ENCODE measurements around the gene MYH7. TPM values are rescaled to one million over a fixed set of nuclear protein-coding genes. Genes with fewer than 3 reads are reported as not detected.

Gene MYH7
- total RNA-seq, 6 donors from 2014 or later = not detected

- Histone ChIP-seq H3K27ac (peak within 1 kb of the TSS; percentile 83 to 92 (median 87)), H3K4me1 (peaks cover 2 to 22% (median 11%) of the 10 kb centered on the region in 4 donors), H3K9me3 (no peaks in the 10 kb centered on the region), H3K36me3 (no peaks in the 10 kb centered on the region), H3K4me3 (peak within 1 kb of the TSS; percentile 35 to 59 (median 53)), H3K27me3 (peaks cover 0 to 13% (median 6%) of the 10 kb centered on the region in 4 donors)
- 0 to 1% methylated on average over 14 to 34 of the region's 74 CpGs for WGBS, 2 donors
- TF ChIP-seq EP300 (IDR thresholded peaks at IDR 0.05) (no peak), POLR2A (IDR thresholded peaks at IDR 0.05) (peak in 1 of 4 donors; percentile 41), CTCF (IDR thresholded peaks at IDR 0.05) (no peak), POLR2AphosphoS5 (IDR thresholded peaks at IDR 0.05) (no peak)
- DNase-seq (peak in 1 of 2 donors; percentile 90), ATAC-seq (ENCODE audit: low FRiP score in 2 of 2) (peak in 1 of 2 donors; percentile 78)
Observed at GRCh38 chr14:23365036-23365731, 70.3 kb downstream of the MYH7 start, which contains the start of gene EFS. Gene EFS (minus strand): TSS chr14:23365172. CDS start chr14:23365025, 147 bp downstream.

- ATAC-seq (ENCODE audit: low FRiP score in 2 of 2) (peak in 1 of 2 donors; percentile 41), DNase-seq (no peak)
- WGBS, 2 donors = 18 to 23% methylated on average over 21 of the region's 21 CpGs
- peak overlapping the region; percentile 83 to 92 (median 87) for H3K27ac ChIP-seq
- no peaks in the 10 kb centered on the region for H3K36me3 ChIP-seq
- peaks cover 2 to 22% (median 11%) of the 10 kb centered on the region in 4 donors for H3K4me1 ChIP-seq
- TF ChIP-seq EP300 (IDR thresholded peaks at IDR 0.05) (no peak), POLR2AphosphoS5 (IDR thresholded peaks at IDR 0.05) (no peak), CTCF (IDR thresholded peaks at IDR 0.05) (no peak), POLR2A (IDR thresholded peaks at IDR 0.05) (no peak)
- peak overlapping the region in 3 of 4 donors; percentile 50 to 59 (median 56) for H3K4me3 ChIP-seq
- peaks cover 0 to 13% (median 6%) of the 10 kb centered on the region in 4 donors for H3K27me3 ChIP-seq
- no peaks in the 10 kb centered on the region for H3K9me3 ChIP-seq
Observed at GRCh38 chr14:23364164-23365035, 71.1 kb downstream of the MYH7 start.

Small RNA genes within 50 kb of the gene (small RNA-seq; reads per million reads assigned to genes)
- 0 reads per million in 4 donors for gene MIR208A
- gene MIR208B = 0 reads per million in 4 donors

Other genes with a start within 250 kb of the MYH7 start
- not detected for gene RNF212B, start 197.7 kb downstream of the MYH7 start, total RNA-seq
- 10 to 100 TPM in 4 of 6 donors, 1 to 10 TPM in 2; 3.9 to 13.7 (median 11.2) TPM for gene HOMEZ, start 149.5 kb downstream of the MYH7 start, total RNA-seq
- gene PPP1R3E, start 132.8 kb downstream of the MYH7 start, total RNA-seq = 10 to 100 TPM in 4 of 6 donors, 1 to 10 TPM in 2; 6.7 to 95.3 (median 12.8) TPM
- gene BCL2L2, start 128.8 kb downstream of the MYH7 start, total RNA-seq = 10 to 100 TPM; 38.8 to 53.8 (median 47.3) TPM
- gene PABPN1, start 114.2 kb downstream of the MYH7 start, total RNA-seq = 100 to 1,000 TPM in 3 of 6 donors, 10 to 100 TPM in 3; 47.6 to 325 (median 85.7) TPM
- gene SLC22A17, start 82.8 kb downstream of the MYH7 start, total RNA-seq = 10 to 100 TPM in 4 of 6 donors, 1 to 10 TPM in 2; 5.8 to 16.8 (median 12.4) TPM
- 10 to 100 TPM in 3 of 6 donors, 1 to 10 TPM in 3; 4.1 to 18.9 (median 9.3) TPM for gene EFS, start 70.5 kb downstream of the MYH7 start, total RNA-seq
- not detected for gene IL25, start 62.9 kb downstream of the MYH7 start, total RNA-seq
- gene CMTM5, start 58.6 kb downstream of the MYH7 start, total RNA-seq = 1 to 10 TPM in 3 of 6 donors, under 1 TPM in 1, not detected in 2; 0.47 to 3.1 (median 2.3) TPM
- not detected for gene MYH6, start 27.4 kb downstream of the MYH7 start, total RNA-seq
- gene NGDN, start 34.0 kb upstream of the MYH7 start, total RNA-seq = 10 to 100 TPM; 25.4 to 42.6 (median 35.5) TPM
- gene ZFHX2, start 116.1 kb upstream of the MYH7 start, total RNA-seq = 1 to 10 TPM; 1.7 to 6.3 (median 3.0) TPM
- 10 to 100 TPM; 16.7 to 27.2 (median 20.4) TPM for gene THTPA, start 120.6 kb upstream of the MYH7 start, total RNA-seq
- 100 to 1,000 TPM in 5 of 6 donors, 10 to 100 TPM in 1; 73.9 to 418 (median 140) TPM for gene AP1G2, start 132.1 kb upstream of the MYH7 start, total RNA-seq
- gene JPH4, start 143.1 kb upstream of the MYH7 start, total RNA-seq = 1 to 10 TPM in 5 of 6 donors, under 1 TPM in 1; 0.69 to 6.5 (median 2.5) TPM
- gene DHRS2, start 200.7 kb upstream of the MYH7 start, total RNA-seq = 1 to 10 TPM in 2 of 6 donors, under 1 TPM in 3, not detected in 1; 0.30 to 5.2 (median 0.76) TPM